ENCODE data around the gene CAND1. TPM values are rescaled to one million over a fixed set of nuclear protein-coding genes. Genes with fewer than 3 reads are reported as not detected.
A peak's percentile ranks its signal among the peaks of the same experiment; 100 is the strongest.

The CAND1 gene
- total RNA-seq, 2 experiments from 2014 or later, result 158 to 224 TPM

DNA sequence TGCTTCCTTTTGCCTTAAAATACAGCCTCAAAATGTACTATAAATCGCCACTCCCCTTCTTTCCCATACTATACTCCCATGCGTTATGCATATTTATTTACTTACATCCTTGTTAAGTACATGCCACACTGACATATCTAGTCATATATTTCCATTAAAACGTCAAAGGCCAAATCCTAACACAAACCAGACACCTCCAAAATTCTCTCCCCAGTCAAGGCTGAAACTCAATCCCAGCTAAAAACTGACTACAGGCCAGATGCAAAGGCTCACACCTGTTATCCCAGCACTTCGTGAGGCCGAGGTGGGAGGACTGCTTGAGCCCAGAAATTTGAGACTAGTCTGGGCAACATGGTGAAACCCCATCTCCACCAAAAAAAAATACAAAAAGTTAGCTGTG is 5.7 kb upstream of the CAND1 start:
- peaks cover 5% of the 10 kb centered on the region for H3K4me1 Mint-ChIP-seq
- intact Hi-C loops (cut with DNase I, micrococcal nuclease), result loop anchor here in 1 of 2 experiments (10.0 kb wide), 1 partner anchor 359 kb away; no protein-coding TSS in a partner anchor

DNA sequence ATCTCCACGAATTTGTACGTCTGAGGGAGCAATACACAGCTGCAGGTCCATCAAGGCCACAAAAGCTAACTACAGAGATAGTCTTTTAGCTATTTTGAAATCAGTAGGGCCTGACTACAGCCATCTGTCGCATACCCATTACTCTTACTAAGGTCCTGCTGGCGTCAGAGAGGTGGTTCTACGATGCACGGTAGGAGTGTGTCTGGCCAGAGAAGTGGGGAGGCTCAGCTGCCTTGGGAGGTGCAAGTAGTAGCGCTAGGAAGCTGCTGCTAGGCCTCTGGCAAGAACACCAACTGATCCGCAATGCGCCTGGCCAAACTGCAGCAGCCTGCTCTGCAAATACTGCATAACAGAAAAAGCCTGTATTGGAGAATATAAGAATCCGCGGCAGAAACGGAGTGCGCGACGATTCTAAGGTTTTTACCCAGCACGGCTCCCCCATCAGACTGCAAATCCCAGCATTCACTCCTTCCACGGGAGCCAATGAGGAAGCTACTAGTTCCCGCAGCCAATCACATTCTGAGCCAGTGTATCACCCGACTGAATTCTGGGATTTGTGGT is 743 bp upstream of the CAND1 start:
- CTCF ChIA-PET, result interaction anchor here (0.6 to 3.1 kb wide), 7 partner anchors 12 to 399 kb away, joined by 3 to 9 read pairs (median 3); partner anchors contain the start of gene DYRK2
- Mint-ChIP-seq H3K36me3 (ENCODE audit: low read depth) (peaks cover 15% of the 10 kb centered on the region), H3K9me3 (ENCODE audit: low read depth) (peaks cover 2% of the 10 kb centered on the region), H3K27me3 (no peaks in the 10 kb centered on the region), H3K4me1 (peaks cover 26% of the 10 kb centered on the region), H3K27ac (peak overlapping the region; percentile 100), H3K4me3 (peak overlapping the region; percentile 98)
- DNase-seq (peak; percentile 90), ATAC-seq (peak; percentile 84)
- POLR2A ChIA-PET, result interaction anchor here (0.6 to 1.8 kb wide), 6 partner anchors 10 to 922 kb away, joined by 3 to 5 read pairs (median 4); partner anchors contain the start of gene DYRK2
- intact Hi-C loops (cut with DNase I, micrococcal nuclease), result loop anchor here (2.0 to 10.0 kb wide), 5 partner anchors 200 to 1344 kb away; partner anchors contain the start of genes HELB (in 1 of the 2) and RAP1B (in 1 of the 2)

More for the DNA sequence above, 5.7 kb upstream of the CAND1 start:
- CTCF ChIA-PET, result no interaction called here
- peaks cover 2% of the 10 kb centered on the region for H3K9me3 Mint-ChIP-seq (ENCODE audit: low read depth)
- H3K27me3 Mint-ChIP-seq, result no peaks in the 10 kb centered on the region
- POLR2A ChIA-PET, result no interaction called here
- H3K27ac Mint-ChIP-seq, result no peak overlapping the region
- no peaks in the 10 kb centered on the region for H3K36me3 Mint-ChIP-seq (ENCODE audit: low read depth)
- no peak for DNase-seq
- no peak overlapping the region for H3K4me3 Mint-ChIP-seq
- no peak for ATAC-seq

DNA sequence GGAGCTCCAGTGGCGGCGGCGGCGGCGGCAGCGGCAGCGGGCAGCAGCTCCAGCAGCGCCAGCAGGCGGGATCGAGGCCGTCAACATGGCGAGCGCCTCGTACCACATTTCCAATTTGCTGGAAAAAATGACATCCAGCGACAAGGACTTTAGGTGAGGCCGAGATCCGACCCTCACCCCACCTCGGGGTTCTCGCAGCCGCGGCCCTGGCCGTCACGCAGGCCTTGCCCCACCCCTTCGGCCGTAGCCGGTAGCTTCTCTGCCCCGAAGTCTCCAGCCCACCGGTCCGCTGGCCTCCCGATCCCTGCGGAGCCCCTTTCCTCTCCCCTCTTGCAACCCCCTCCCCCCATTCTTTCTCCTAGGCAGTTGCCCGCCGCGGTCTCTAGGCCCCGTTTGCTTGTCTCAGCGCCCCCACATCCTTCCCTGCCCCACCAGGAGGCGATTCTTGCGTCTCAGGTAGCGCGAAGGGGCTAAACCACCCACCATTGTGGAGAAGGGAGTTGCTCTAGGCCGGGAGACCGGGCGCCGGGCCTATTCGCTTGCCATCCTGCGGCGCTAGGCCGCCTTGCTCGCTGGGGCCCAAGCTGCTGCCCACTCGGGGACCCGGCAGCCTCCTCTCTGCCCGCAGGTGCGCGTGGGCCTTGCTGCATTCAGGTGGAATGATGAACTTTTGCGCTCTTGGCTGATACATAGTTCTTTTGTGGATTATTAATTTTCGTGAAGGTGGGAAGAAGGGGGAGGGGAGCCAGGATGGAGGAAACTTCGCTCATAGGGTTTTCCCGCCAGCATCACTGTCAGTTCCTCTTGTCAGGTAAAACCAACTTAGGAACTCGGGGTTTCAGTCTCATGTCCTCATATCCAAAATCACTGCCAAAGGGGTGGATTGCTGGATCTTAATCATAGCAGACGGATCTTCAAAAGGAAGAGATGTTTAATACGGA is 745 bp downstream of the CAND1 start:
- peak overlapping the region; percentile 100 for H3K27ac Mint-ChIP-seq
- ChIA-PET POLR2A (interaction anchor here (0.6 to 1.8 kb wide), 8 partner anchors 8 to 971 kb away, joined by 3 to 6 read pairs (median 3); no protein-coding TSS in a partner anchor), CTCF (interaction anchor here (0.5 to 3.1 kb wide), 9 partner anchors 10 to 1436 kb away, joined by 3 to 9 read pairs (median 3); no protein-coding TSS in a partner anchor)
- H3K4me1 Mint-ChIP-seq, result peaks cover 39% of the 10 kb centered on the region
- H3K36me3 Mint-ChIP-seq (ENCODE audit: low read depth), result peaks cover 22% of the 10 kb centered on the region
- intact Hi-C loops (cut with DNase I, micrococcal nuclease), result loop anchor here (1.0 to 10.0 kb wide), 8 partner anchors 42 to 1342 kb away; partner anchors contain the start of genes HELB (in 1 of the 2) and RAP1B (in 1 of the 2)
- peak overlapping the region; percentile 98 for H3K4me3 Mint-ChIP-seq
- H3K27me3 Mint-ChIP-seq, result no peaks in the 10 kb centered on the region
- peak; percentile 70 for DNase-seq
- H3K9me3 Mint-ChIP-seq (ENCODE audit: low read depth), result no peaks in the 10 kb centered on the region
- no peak for ATAC-seq

DNA sequence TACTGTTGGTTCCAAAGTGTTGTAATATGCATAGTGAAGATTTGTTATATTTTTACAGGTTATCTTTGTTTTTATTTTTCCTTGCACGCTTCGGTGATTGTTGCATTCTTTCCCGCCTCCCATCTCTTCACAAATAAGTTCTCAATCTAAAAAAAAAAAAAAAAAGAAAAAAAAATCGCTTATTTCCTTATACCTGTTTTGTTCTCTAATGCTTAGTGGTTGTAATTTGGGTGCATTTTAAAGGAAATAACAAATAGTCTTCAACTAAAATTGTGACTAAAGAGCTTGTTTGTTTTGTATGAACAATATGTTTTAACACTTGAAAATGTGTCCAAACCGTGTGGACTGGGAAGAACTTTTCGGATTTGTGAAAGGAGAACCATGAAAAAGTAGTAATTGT is 1.5 kb downstream of the CAND1 start:
- intact Hi-C loops (cut with DNase I, micrococcal nuclease), result loop anchor here in 1 of 2 experiments (5.0 kb wide), 1 partner anchor 42 kb away; no protein-coding TSS in a partner anchor
- peaks cover 46% of the 10 kb centered on the region for H3K4me1 Mint-ChIP-seq
- no peaks in the 10 kb centered on the region for H3K27me3 Mint-ChIP-seq
- no peak for DNase-seq
- H3K9me3 Mint-ChIP-seq (ENCODE audit: low read depth), result no peaks in the 10 kb centered on the region
- H3K27ac Mint-ChIP-seq, result peak overlapping the region; percentile 100
- H3K36me3 Mint-ChIP-seq (ENCODE audit: low read depth), result peaks cover 27% of the 10 kb centered on the region
- H3K4me3 Mint-ChIP-seq, result peak overlapping the region; percentile 98
- ATAC-seq, result no peak
- POLR2A ChIA-PET, result interaction anchor here (0.6 to 0.7 kb wide), 2 partner anchors 48 to 720 kb away, joined by 3 to 5 read pairs; no protein-coding TSS in a partner anchor
- CTCF ChIA-PET, result interaction anchor here (0.5 to 0.9 kb wide), 2 partner anchors 43 to 1435 kb away, joined by 3 to 4 read pairs; no protein-coding TSS in a partner anchor

DNA sequence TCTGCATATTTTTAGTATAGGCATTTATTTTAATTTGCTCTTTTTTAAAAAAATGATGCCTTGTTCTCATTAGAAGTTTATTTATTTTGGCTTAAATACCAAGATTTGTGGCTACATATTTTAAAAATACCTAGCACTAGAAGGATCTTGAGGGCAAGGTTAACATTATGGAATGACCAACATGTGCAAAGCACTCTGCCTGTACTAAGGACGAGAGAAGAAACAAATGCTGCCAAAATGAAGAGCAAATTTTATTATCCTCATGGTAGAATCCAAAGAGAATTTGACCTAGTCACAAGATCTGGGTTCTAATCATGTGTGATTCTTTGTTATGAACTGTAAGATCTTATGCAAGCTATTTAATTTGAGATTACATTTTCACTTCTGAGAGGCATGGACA is 2.8 kb downstream of the CAND1 start:
- H3K4me1 Mint-ChIP-seq, result peaks cover 60% of the 10 kb centered on the region
- peaks cover 39% of the 10 kb centered on the region for H3K36me3 Mint-ChIP-seq (ENCODE audit: low read depth)
- H3K4me3 Mint-ChIP-seq, result peak overlapping the region; percentile 26
- ChIA-PET CTCF (interaction anchor here (1.0 kb wide), 1 partner anchor 9 kb away, joined by 4 read pairs; no protein-coding TSS in a partner anchor), POLR2A (no interaction called here)
- ATAC-seq (no peak), DNase-seq (no peak)
- intact Hi-C loops (cut with DNase I, micrococcal nuclease), result loop anchor here in 1 of 2 experiments (5.0 kb wide), 1 partner anchor 40 kb away; no protein-coding TSS in a partner anchor
- peak overlapping the region; percentile 24 for H3K27ac Mint-ChIP-seq
- no peaks in the 10 kb centered on the region for H3K27me3 Mint-ChIP-seq
- no peaks in the 10 kb centered on the region for H3K9me3 Mint-ChIP-seq (ENCODE audit: low read depth)

DNA sequence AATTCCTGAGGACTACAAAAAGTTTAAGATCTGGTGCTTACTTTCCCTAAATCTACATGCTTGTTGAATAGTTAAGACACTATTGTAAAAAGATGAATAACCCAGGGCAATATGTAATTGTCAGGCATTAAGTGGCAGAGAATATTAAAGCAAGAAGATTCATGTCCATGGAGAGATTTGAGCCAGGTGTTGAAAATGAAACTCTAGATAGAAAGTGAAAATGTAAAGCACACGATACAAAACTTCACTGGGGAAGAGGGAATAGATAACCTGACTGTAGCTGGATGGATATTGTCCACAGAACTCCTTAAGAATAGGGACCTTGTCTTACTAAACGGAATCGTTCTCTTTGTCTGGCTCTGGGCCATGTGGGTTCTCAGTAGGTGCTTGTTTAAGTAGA is 5.0 kb downstream of the CAND1 start:
- ChIA-PET POLR2A (no interaction called here), CTCF (interaction anchor here (1.0 to 1.2 kb wide), 2 partner anchors 14 to 31 kb away, joined by 3 read pairs; no protein-coding TSS in a partner anchor)
- intact Hi-C loops (cut with DNase I, micrococcal nuclease), result loop anchor here in 1 of 2 experiments (5.0 kb wide), 1 partner anchor 38 kb away; no protein-coding TSS in a partner anchor
- H3K4me3 Mint-ChIP-seq, result peak overlapping the region; percentile 12
- H3K27me3 Mint-ChIP-seq, result no peaks in the 10 kb centered on the region
- peak overlapping the region; percentile 32 for H3K27ac Mint-ChIP-seq
- peaks cover 58% of the 10 kb centered on the region for H3K36me3 Mint-ChIP-seq (ENCODE audit: low read depth)
- DNase-seq (no peak), ATAC-seq (no peak)
- H3K4me1 Mint-ChIP-seq, result peaks cover 77% of the 10 kb centered on the region
- no peaks in the 10 kb centered on the region for H3K9me3 Mint-ChIP-seq (ENCODE audit: low read depth)

DNA sequence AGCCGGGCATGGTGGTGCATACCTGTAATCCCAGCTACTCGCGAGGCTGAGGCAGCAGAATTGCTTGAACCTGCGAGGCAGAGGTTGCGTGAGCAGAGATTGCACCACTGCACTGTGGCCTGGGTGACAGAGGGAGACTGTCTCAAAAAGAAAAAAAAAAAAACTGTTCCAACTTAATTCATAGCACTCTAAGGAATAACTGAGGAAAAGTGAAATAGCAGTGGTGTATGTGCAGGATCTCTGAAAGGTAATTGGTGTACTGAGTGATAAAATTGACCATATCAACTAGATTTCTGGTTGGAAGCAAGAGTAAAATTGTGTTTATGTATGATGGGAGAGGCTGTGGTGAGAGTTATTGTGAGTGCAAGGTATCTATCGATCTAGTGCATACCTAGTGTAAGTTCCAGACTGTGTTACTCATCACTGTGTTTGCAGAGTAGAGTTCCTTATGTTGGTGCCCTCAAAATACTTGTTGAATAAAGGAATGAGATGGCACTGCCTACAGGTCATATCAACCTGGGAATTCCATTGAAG is 6.3 kb downstream of the CAND1 start:
- intact Hi-C loops (cut with DNase I, micrococcal nuclease), result no loop called here
- no peak overlapping the region for H3K27ac Mint-ChIP-seq
- ATAC-seq, result peak; percentile 53
- peaks cover 80% of the 10 kb centered on the region for H3K4me1 Mint-ChIP-seq
- peaks cover 53% of the 10 kb centered on the region for H3K36me3 Mint-ChIP-seq (ENCODE audit: low read depth)
- no peak overlapping the region for H3K4me3 Mint-ChIP-seq
- POLR2A ChIA-PET, result no interaction called here
- CTCF ChIA-PET, result no interaction called here
- H3K9me3 Mint-ChIP-seq (ENCODE audit: low read depth), result no peaks in the 10 kb centered on the region
- no peak for DNase-seq
- H3K27me3 Mint-ChIP-seq, result no peaks in the 10 kb centered on the region

DNA sequence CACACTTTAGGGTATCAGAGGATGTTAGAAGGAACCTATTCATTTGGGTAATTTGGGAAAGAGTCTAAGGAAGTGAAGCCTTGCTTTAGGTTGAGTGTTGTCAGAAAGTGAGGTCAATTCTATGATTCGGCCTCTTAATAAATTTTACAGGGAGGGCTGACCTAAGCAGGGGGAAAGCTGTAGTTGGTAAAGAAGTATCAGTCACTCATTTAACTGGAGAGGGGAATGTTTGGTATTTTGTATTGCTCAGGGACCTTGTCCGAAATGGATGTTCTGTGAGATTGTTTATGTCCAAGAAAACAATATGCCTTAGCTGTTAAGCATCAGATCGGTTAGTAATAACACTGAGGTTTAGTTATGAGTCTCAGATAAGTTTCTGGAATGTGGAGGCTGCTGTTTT is 7.3 kb downstream of the CAND1 start:
- DNase-seq (no peak), ATAC-seq (no peak)
- peaks cover 81% of the 10 kb centered on the region for H3K4me1 Mint-ChIP-seq
- H3K27me3 Mint-ChIP-seq, result no peaks in the 10 kb centered on the region
- no peaks in the 10 kb centered on the region for H3K9me3 Mint-ChIP-seq (ENCODE audit: low read depth)
- intact Hi-C loops (cut with DNase I, micrococcal nuclease), result no loop called here
- H3K27ac Mint-ChIP-seq, result peak overlapping the region; percentile 27
- ChIA-PET POLR2A (no interaction called here), CTCF (interaction anchor here (1.4 kb wide), 1 partner anchor 25 kb away, joined by 5 read pairs; no protein-coding TSS in a partner anchor)
- no peak overlapping the region for H3K4me3 Mint-ChIP-seq
- peaks cover 52% of the 10 kb centered on the region for H3K36me3 Mint-ChIP-seq (ENCODE audit: low read depth)

DNA sequence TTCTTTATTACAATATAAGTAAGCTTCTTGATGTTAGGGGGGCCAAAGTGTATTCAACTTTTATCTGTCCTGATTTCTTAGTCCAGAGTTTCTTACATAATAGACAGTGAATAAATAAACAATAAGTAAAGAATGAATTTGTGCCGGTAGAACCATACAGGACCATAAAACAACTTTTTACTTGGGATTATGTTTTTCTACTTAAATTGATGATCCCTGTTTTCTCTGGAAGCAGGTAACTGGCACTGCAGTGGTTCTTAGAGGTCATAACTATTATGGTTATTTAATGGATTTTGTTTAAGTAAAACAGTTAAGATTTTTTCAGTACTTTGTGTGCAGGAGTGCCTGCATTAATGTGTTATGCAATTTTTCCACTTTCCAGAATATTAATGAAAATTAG is 10.5 kb downstream of the CAND1 start:
- ATAC-seq, result no peak
- H3K9me3 Mint-ChIP-seq (ENCODE audit: low read depth), result no peaks in the 10 kb centered on the region
- intact Hi-C loops (cut with DNase I, micrococcal nuclease), result no loop called here
- H3K27me3 Mint-ChIP-seq, result no peaks in the 10 kb centered on the region
- H3K4me3 Mint-ChIP-seq, result no peak overlapping the region
- H3K4me1 Mint-ChIP-seq, result peaks cover 72% of the 10 kb centered on the region
- no peak overlapping the region for H3K27ac Mint-ChIP-seq
- CTCF ChIA-PET, result interaction anchor here (2.8 kb wide), 1 partner anchor 11 kb away, joined by 9 read pairs; the partner anchor contains the start of gene CAND1
- POLR2A ChIA-PET, result interaction anchor here (0.7 kb wide), 1 partner anchor 840 kb away, joined by 4 read pairs; no protein-coding TSS in a partner anchor
- H3K36me3 Mint-ChIP-seq (ENCODE audit: low read depth), result peaks cover 53% of the 10 kb centered on the region
- DNase-seq, result no peak

DNA sequence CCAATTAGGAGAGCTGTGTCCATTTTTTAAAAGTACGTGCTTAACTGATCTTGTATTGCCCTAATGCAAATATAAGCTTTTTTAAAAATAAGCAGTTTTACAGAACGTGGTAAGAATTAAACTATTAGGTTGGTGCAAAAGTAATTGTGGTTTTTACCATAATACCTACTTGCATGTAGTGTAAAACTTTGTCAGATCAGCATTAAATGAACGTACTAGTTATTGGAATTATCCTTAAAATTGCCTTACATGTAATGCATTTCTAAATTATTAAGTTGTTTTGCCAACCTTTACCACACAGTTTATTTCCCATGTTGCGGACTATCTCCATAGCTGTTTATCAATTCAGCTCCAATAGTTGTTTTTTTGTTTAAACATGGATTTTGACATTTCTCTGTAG is 10.9 kb downstream of the CAND1 start:
- H3K4me3 Mint-ChIP-seq, result no peak overlapping the region
- POLR2A ChIA-PET, result interaction anchor here (0.7 kb wide), 1 partner anchor 840 kb away, joined by 4 read pairs; no protein-coding TSS in a partner anchor
- H3K27ac Mint-ChIP-seq, result no peak overlapping the region
- H3K9me3 Mint-ChIP-seq (ENCODE audit: low read depth), result no peaks in the 10 kb centered on the region
- H3K27me3 Mint-ChIP-seq, result no peaks in the 10 kb centered on the region
- no peak for DNase-seq
- intact Hi-C loops (cut with DNase I, micrococcal nuclease), result no loop called here
- no peak for ATAC-seq
- peaks cover 71% of the 10 kb centered on the region for H3K4me1 Mint-ChIP-seq
- H3K36me3 Mint-ChIP-seq (ENCODE audit: low read depth), result peaks cover 54% of the 10 kb centered on the region
- CTCF ChIA-PET, result interaction anchor here (2.8 kb wide), 1 partner anchor 11 kb away, joined by 9 read pairs; the partner anchor contains the start of gene CAND1
